ENCODE measurements around the gene TMPRSS6.
"Not testable (repeated sequence)": the region's sequence is repeated elsewhere in the genome, so short reads cannot be mapped to it uniquely, and the experiment has no call there.

The TMPRSS6 gene

DNA sequence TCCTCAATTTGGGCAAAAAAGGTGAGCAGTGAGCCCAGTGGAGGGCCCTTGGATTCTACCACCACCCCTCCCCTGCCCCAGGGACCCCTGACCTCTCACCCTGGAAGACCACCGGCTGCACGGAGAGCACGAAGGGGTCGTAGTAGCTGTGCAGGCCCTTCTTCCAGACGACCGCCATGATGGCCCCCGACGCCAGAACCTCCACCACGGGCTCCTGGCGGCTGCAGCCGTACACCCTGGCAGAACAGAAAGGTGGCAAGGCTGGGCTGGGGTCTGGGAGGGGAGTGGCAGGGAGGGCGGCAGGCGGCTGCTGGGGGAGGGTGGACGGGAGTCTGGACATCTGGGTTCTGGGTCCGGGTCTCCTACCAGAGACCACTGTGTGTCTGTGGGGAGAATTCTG lies 23.3 kb downstream of the TMPRSS6 start:
- no peak for DNase-seq

DNA sequence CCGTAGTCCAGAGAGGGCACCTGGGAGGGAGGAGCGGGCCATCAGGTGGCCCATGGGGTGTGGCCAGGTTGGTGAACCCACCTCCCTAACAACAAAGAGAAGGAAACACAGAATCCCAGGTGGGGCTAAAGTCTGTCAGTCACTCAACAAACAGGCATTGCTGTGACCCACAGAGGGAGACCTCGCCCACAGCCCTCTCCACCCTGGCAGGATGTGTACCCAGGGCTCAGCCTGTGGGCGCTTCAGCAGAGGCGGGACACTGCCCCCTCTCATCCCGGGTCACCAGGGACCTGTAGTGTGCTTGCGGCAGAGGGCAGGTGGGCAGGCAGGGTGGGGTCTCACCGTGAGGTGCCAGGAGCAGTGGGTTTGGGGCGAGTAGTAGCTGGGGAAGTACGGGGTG lies 25.1 kb downstream of the TMPRSS6 start:
- no peak for DNase-seq

DNA sequence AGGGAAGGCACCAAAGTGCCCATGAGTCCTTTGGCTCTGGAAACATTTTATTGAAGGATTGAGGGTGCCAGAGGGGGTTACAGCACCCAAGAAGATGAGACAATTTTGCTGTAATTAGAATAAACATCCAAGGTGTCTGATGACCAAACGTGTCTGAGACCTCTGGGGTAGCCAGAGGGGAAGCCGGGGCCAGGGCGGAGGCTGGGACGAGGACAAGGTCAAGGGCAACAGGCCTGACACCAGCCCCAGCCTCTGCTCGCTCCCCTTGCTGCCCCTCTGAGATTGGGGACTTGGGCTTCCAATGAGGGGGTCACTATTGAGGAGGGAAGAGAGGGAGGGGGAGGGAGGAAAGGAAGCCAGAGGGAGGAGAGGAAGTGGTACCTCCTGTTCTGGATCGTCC lies 25.6 kb downstream of the TMPRSS6 start:
- no peak for DNase-seq

DNA sequence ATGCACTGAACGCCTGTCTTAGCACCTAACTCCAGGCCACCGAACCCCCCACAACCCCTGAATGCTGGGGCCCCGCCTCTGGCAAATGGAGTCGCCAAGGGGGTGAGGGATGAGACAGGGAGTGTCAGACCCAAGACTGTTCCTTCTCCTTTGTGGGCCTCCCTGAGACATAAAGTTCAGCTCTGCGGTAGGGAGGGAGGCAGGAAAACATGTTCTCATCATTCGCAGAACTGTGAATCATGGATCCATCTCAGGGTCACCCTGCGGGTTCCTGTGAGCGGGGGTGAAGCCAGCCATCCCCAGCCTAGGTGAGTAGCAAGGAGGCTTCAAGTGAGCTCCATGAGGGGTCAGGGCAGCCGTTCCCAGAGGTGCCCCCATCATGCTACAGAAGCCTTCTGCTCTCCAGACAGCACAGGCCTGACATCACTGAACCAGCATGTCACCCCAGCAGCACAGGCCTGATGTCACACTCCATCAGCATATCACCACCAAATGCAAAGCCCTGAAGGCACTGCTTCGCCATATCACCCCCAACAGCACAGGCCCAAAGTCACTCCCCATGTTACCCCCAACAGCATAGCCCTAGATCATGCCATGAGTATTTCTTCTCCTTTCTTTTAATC lies 27.2 kb downstream of the TMPRSS6 start:
- peak in 1 of 4 experiments; percentile 20 for DNase-seq

DNA sequence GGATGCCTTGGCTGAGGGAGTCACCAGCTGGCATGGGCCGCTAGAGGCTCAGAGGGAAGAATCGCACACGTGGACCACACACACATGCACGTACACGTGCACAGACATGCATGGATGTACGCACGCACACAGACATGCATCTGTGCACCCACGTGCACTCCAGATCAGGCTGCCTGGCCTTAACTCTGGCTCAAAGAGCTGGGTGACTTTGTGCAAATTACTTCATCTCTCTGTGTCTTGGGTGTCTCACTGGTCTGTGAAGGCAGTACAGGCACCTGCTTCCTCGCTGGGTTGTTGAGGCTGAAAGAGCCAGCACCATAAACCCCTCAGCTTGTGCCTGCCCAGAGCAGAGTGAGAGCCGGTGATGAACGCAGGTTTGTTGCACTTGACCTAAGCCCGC lies 28.7 kb downstream of the TMPRSS6 start:
- no peak for DNase-seq

DNA sequence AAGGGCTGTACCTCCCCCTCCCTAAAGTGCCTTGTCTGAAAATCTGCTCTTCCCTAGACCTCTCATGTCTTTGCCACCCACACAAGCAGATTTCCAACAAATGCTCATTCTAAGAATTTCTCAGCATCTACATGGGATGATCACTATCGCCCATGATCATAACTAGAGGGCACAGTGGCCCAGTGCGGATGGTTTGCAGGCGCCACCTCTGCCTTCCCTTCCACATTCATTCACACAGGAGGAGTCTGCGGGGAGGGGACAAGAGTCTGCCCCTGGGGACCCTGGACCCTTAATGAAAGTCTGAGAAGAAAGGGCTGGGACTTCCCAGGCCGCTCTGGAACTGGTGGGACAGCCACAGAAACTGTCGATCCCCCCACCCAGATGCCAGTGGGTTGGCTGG lies 29.1 kb downstream of the TMPRSS6 start:
- DNase-seq: no peak

DNA sequence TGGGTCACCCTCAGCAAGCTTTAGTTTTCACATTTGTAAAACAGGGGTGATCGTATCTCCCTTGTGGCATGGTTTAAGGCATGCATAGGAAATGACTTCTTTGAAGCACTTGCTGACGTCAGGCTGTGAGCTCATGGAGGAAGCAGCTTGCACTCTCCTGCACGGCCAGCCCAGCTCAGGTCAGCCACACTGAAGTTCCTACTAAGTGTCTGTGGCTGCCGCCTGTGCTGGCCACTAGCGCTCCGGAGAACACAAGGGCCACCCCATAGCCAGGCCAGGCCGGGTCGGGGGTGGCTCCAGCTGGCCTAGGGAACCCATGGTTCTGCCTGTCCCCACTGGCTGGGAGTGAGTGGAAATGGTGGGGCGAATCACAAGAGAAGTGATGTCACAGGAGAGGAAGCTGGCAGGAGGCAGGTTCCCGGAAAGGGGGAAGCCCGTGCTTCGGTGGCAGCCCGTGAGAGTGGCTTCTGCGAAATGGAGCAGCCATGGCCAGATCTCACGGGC lies 29.8 kb downstream of the TMPRSS6 start:
- peak; percentile 33 to 67 (median 60) for DNase-seq

DNA sequence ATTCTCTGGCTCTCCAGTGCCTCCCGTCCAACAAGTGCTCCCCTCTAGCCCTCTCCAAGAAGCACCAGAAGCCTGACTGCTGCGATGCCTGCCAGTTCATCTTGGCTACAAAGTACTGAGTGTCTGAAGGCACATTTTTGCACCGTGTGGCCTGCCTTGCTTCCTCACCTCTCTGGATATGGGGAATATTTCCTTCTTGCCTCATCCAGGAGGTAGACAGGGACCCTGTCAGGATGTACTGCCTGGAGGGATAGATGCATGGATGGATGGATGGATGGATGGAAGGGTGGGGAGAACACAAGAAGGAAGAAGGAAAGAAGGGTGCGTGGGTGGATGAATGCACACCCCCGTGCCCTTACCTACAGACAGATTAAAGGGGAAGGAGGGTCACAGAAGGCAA lies 30.4 kb downstream of the TMPRSS6 start:
- DNase-seq: no peak

DNA sequence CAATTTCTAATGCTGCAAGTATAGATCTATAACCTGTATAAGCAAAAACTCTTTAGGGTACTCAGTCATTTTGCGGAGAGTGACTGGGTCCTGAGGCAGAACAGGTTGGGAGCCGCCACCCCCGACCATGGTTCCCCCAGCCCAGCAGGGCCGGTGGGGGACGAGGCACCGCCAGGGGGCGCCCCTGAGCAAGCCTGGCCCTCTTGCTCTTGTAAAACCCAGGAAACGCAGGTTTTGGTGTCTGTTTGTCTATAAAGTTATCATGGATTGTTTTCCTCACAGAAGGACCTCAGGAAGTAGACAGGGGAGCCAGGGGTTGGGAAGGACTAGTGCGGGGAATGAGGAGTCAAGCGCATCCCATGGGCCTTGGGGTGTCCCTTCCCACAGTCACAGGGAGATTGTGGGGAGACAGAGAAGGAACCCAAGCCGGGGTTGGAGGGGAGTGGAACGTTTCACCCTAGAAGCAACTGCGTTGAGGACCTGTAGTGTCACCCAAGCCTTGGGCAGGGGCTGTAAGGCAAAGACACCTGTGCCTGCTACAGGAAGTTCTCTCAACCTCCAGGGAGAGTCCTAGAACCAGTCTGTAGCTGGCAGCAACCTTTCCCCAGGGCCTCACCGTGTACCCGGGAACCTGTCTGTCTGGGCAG lies 31.6 kb downstream of the TMPRSS6 start:
- peak; percentile 74 to 91 (median 78) for DNase-seq

DNA sequence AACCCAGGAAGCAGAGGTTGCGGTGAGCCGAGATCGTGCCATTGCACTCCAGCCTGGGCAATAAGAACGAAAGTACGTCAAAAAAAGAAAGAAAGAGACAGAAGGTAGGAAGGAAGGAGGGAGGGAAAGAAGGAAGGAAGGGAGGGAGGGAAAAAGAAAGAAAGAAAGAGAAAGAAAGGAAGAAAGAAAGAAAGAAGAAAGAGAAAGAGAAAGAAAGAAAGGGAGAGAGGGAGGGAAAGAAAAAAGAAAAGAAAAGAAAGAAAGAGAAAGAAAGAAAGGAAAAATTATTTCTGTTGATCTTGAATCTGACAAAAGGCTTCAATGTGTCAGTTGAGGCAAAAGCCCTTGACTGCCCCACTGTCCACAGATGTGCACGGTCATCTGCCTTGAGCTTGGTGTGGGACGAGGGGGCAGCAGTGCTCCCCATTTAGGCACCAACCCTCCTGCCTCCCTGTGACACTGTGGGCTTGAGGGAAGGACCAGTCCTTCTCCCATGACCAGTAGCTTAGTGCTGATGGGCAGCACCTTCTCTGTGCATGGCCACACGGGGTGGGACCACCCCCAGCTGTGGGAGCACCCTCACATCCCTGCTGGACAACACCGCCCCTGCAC lies 33.6 kb downstream of the TMPRSS6 start:
- DNase-seq: no peak

DNA sequence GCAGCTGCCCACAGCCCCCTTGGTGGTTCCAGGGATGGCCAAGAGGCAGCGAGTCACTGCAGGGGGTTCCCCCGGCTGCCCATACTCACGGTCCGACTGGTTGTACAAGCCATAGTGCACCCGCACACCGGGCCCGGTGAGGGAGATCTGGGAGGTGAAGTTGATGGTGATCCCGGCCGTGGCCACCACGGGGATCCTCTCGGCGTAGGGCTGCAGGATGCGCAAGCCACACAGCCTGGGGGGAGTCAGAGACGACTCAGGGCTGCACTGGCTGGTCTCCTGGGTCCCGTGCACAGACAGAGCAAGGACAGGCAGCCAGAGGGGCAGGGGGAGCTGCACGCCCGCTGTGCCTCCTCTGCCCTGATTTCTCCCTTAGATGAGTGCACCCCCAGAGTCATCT lies 34.5 kb downstream of the TMPRSS6 start:
- no peak for DNase-seq

DNA sequence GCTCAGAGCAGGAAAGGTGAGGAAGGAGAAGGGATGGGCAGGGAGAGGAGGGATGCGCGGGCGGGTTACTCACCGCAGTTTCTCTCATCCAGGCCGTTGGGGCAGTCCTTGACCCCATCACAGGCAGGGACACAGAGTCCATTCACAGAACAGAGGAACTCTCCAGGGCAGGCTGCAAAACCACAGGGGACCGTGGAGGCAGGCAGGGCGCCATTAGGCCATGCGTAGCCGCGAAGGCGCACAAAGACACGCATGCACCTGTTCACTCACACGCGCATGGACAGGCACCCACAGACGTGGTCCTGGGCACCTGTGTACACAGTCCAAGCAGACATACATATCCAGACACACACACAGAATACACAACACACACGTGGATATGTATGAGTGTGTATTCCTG lies 35.0 kb downstream of the TMPRSS6 start:
- no peak for DNase-seq

DNA sequence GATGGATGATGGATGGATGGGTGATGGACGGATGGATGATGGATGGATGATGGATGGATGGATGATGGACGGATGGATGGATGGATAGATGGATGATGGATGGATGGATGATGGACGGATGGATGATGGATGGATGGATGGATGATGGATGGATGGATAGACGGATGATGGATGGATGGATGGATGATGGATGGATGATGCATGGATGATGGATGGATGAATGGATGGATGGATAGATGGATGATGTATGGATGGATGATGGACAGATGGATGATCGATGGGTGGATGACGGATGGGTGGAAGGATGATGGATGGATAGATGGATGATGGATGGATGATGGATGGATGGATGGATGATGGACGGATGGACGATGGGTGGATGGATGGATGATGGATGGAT lies 36.8 kb downstream of the TMPRSS6 start:
- no peak for DNase-seq

DNA sequence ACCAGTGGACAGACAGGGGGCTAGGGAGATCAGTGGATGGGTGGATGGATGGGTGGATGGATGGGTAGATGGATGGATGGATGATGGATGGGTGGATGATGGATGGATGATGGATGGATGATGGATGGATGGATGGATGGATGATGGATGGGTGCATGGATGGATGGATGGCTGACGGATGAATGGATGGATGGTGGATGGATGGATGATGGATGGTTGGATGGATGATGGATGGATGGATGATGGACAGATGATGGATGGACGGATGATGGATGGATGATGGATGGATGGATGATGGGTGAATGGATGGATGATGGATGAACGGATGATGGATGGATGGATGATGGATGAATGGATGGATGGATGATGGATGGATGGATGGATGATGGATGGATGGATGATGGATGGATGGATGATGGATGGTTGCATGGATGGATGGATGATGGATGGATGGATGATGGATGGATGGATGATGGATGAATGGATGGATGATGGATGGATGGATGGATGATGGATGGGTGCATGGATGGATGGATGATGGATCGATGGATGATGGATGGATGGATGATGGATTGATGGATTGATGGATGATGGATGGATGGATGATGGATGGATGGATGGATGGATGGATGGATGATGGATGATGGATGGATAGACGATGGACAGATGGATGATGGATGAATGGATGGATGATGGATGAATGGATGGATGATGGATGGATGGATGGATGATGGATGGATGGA lies 37.5 kb downstream of the TMPRSS6 start:
- DNase-seq: not testable (repeated sequence)

DNA sequence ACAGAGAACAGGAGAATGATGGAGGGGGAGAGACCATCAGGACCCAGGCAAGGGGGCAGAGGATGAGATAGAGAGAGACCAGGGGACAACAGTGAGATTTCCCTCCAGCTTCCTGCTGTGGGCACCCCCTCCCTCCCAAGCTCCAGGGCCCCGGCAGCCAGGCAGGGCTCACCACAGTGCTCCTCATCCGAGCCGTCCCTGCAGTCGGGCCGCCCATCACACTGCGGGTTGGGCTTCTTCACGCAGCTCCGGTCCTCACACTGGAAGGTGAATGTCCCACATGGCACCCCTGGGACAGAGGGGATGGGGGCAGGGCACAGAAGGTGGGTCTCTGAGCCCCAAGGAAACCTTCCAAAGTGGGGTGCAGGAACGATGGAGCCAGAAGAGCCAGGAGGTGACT lies 38.8 kb downstream of the TMPRSS6 start:
- DNase-seq: no peak

DNA sequence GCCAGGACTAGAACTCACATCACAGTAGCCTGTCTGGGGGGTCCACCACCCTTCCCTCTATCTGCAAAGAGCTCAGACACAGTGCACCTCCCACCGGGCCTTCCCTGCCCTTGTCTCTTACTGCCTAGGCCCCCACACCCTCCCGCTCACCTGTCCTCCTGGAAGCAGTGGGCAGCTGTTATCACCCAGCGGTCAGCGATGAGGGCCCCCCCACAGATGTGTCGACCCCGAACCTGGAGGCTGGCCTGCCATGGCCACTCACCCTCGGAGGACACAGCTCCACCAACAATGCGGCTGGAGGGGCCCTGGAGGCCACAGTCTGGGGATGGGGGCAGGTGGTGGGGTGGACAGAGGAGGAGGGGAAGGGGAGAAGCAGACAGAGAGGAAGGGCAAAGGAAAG lies 39.2 kb downstream of the TMPRSS6 start:
- DNase-seq: no peak

DNA sequence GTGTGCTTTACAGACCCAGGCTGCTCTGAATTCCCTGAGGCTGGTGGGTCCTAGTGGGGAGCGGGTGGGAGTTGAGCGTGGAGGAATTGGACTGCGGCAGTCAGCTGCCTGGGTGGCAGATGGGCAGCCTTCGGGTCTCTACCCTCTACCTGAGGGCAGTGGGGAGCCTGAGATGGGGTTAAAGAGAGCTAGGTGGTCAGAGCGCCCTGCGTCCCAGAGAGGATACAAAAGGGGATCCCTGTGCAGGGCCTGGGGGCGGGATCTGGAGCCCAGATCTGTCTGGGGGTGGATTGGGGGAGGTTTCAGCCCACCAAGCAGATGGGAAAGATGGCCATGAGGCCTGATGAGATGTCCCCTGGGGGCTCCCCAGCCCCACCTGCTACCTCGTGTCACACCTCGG lies 39.8 kb downstream of the TMPRSS6 start:
- DNase-seq: no peak

DNA sequence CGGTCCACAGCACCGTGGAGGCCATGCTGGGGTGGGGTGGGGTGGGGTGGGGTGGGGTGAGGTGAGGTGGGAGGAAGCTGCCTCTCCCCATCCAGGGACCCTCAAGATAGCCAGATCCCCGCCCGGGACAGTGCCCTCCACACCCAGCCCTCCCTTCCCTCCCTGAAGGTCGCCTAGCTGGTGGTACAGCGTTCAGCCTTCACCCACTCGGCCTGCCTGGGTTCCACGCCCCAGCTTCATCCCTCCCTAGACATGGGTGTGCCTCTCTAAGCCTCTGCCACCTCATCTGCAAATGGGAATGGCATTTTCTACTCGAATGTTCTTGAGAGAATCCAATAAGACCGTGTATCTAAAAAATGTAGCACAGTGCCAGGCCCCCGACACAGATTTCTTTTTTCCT lies 40.2 kb downstream of the TMPRSS6 start:
- DNase-seq: no peak

DNA sequence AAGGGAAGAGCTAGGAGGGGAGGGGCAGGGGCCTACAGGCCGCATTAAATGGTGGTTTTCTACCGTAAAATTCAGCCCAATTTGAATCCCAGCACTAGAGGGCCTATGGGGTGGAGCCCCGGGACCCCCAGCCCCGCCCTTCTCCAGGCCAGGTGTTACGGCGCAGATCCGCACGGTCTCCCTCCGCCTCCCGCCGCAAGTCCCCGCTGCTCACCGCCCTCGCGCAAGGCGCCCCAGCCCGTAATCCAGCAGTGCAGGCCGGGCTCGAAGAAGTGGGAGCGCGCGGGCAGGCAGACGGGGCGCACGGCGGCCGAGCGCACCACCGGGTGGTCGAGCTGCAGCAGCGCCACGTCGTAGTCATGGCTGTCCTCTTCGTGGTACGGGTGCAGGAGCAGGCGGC lies 40.7 kb downstream of the TMPRSS6 start:
- DNase-seq: no peak

DNA sequence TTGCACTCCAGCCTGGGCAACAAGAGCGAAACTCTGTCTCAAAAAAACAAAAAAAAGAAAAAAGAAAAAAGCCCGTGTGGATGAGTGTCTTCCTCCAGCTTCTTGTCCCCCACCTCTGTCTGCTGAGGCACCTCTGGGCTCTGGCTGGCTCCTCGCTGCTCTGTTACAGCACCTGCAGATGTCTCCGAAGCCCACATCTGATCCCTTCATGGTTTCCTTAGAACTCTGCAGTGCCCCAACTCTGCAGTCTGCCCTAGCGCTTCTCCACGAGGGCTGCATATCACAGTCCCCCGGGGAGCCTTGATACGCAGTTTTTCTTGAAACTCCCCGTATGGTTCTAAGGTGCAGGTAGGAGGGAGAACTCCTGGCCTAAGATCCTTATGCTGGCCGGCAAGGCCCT lies 42.1 kb downstream of the TMPRSS6 start:
- DNase-seq: no peak

DNA sequence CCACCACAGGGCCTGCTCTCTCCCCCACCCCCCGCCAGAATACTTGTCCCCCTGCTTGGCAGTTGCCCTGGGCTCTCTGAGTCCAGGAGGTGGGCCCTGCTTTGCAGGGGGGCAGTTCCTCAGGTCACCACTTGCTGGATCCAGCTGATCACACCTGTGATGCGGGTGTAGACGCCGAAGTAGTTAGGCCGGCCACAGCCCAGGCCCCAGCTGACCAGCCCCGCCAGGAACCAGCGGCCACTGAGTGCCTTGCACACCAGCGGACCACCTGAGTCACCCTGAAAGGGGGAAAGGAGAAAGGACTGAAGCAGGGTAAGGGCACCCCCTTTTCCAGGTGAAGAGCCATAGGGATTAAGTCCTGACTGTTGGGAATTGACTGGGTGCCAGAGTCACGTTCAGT lies 43.6 kb downstream of the TMPRSS6 start:
- DNase-seq: no peak

DNA sequence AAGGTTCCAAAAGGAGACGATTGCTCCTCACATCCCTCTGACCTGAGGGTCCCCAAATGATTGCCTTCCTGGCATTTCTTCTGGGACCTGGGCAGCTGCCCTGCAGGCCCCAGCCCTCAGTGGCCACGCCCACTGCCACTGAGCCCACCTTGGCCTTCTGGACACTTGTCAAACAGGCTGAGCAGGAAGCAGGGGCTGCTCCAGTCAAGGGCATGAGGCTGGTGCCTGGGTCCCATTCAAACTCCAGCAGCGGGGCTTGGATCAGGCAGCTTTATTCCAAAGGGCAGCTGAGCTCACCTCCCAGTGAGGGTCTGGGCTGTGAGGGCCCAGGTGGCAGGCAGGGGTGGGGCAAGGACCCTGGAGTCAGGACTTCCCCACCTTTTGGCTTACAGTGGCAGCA lies 44.3 kb downstream of the TMPRSS6 start:
- DNase-seq: no peak

DNA sequence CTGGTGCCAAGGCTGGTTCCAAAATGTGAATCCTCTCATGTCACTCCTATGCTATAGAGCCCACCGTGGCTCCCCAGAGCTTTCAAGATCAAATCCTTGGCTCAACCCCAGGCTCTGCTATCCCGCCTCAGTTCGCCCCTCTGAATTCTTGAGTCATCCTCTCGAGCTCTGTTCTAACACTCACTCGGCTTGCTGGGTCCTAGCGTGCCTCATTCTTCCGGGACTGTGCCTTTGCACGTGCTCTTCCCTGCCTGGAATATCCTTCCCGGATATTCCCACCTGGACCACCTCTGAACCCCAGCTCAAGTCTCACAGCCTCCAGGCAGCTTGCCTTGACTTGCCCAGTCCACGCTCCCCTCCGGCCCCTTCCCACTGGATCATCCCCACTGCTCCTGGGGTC lies 45.0 kb downstream of the TMPRSS6 start:
- DNase-seq: no peak

Data from activated CD4-positive, CD25-positive, alpha-beta regulatory T cell (primary cell).